Natural killer cell (primary cell): ENCODE measurements around the gene CAMKK1. TPM values are rescaled to one million over a fixed set of nuclear protein-coding genes. Genes with fewer than 3 reads are reported as not detected.

Experiments used
- ATAC-seq, 3 donors: fragments of 150-1000 bp in 2 of 3; fragments of 200-7000 bp in 1 of 3; cut with Tn5 transposase; 1 replicate in 1 of 3; 2 replicates in 2 of 3; pipeline ENCODE4 v1.10.0; 2021; ENCODE audit warnings: mild to moderate bottlenecking in 2 of 3, moderate library complexity in 2 of 3
- DNase-seq, 2 donors: peaks; one replicate each; pipeline versions ENCODE4 v3.0.0 to v3.0.0-alpha.2; 2013 to 2021; ENCODE audit warnings: mixed read lengths in 1 of 2
- H3K27ac ChIP-seq: one replicate; pipeline ENCODE4 v1.5.1; 2013; ENCODE audit warnings: mild to moderate bottlenecking, low read length
- H3K27me3 ChIP-seq: one replicate; pipeline ENCODE4 v1.6.1; 2013; ENCODE audit warnings: low read length; ENCODE audit not compliant: control insufficient read depth, insufficient read depth
- H3K36me3 ChIP-seq: one replicate; pipeline ENCODE4 v1.6.1; 2013; ENCODE audit warnings: low read length; ENCODE audit not compliant: control insufficient read depth, insufficient read depth
- H3K4me1 ChIP-seq: one replicate; pipeline ENCODE4 v1.6.1; 2013; ENCODE audit warnings: low read length; ENCODE audit not compliant: control insufficient read depth, insufficient read depth
- H3K4me3 ChIP-seq: one replicate; pipeline ENCODE4 v1.5.1; 2013; ENCODE audit warnings: low read length
- H3K9me3 ChIP-seq: one replicate; pipeline ENCODE4 v1.6.1; 2013; ENCODE audit warnings: low read length; ENCODE audit not compliant: control insufficient read depth, insufficient read depth
- H3K27ac Mint-ChIP-seq, 2 donors: one replicate each; pipeline ENCODE4 v1.8.0; 2022; ENCODE audit warnings: mild to moderate bottlenecking in 2 of 2, mixed read lengths in 2 of 2, moderate library complexity in 1 of 2
- H3K27me3 Mint-ChIP-seq, 2 donors: one replicate each; pipeline ENCODE4 v1.8.0; 2022; ENCODE audit warnings: low read depth in 2 of 2, mixed read lengths in 2 of 2
- H3K36me3 Mint-ChIP-seq: one replicate; pipeline ENCODE4 v1.8.0; 2022; ENCODE audit warnings: mixed read lengths
- H3K4me1 Mint-ChIP-seq, 2 donors: one replicate each; pipeline ENCODE4 v1.8.0; 2022; ENCODE audit warnings: mixed read lengths in 2 of 2
- H3K4me3 Mint-ChIP-seq: one replicate; pipeline ENCODE4 v1.8.0; 2022; ENCODE audit warnings: mild to moderate bottlenecking, moderate library complexity, mixed read lengths
- H3K9me3 Mint-ChIP-seq, 2 donors: one replicate each; pipeline ENCODE4 v1.8.0; 2022; ENCODE audit warnings: mixed read lengths in 2 of 2
- CTCF ChIP-seq: fragments of 200-600 bp; IDR thresholded peaks from one replicate; pipeline ENCODE4 v1.8.0; 2022; ENCODE audit warnings: antibody characterized with exemption
- WGBS: methylation state at CpG from one replicate; pipeline ENCODE4 v1.1.7; 2013; ENCODE audit warnings: missing lambda C conversion rate; ENCODE audit not compliant: insufficient coverage; 5-methylcytosine and 5-hydroxymethylcytosine counted together
- intact Hi-C: fragments of 100-400 bp; cut with micrococcal nuclease; formaldehyde crosslinking; loops from one replicate; pipeline ENCODE4 v1.14.2; 2022
- total RNA-seq, 4 donors: library from RNA; stranded (reverse); fragments of 120-200 nt in 1 of 4; gene quantifications; one replicate each; pipeline versions ENCODE4 v1.2.3 to v1.2.4, GENCODE V29; 2013 to 2022

The CAMKK1 gene
- total RNA-seq, 3 donors from 2014 or later (not counting 1 experiment from before 2014, with no cell fraction given): 3.2 to 4.3 (median 3.9) TPM

- DNase-seq: no peak
- Mint-ChIP-seq H3K27ac (peak overlapping the region in 1 of 2 donors; percentile 77), H3K4me3 (peak overlapping the region; percentile 25), H3K36me3 (no peaks in the 10 kb centered on the region), H3K4me1 (peaks cover 31 to 52% of the 10 kb centered on the region in 2 donors), H3K9me3 (no peaks in the 10 kb centered on the region), H3K27me3 (no peaks in the 10 kb centered on the region)
- H3K27ac ChIP-seq: no peak overlapping the region
- no peak for TF ChIP-seq CTCF
- H3K4me1 ChIP-seq: peaks cover 37% of the 10 kb centered on the region
- no peak for ATAC-seq
- no peaks in the 10 kb centered on the region for H3K27me3 ChIP-seq
- intact Hi-C loops: loop anchor here (5.0 kb wide), 1 partner anchor 72 kb away; the partner anchor contains the start of gene ATP2A3
- 81% methylated on average over 22 of the region's 22 CpGs for WGBS
- H3K4me3 ChIP-seq: no peak overlapping the region
- no peaks in the 10 kb centered on the region for H3K9me3 ChIP-seq
- no peaks in the 10 kb centered on the region for H3K36me3 ChIP-seq
Observed at GRCh38 chr17:3890082-3890877, 2.6 kb downstream of the CAMKK1 start.

DNA sequence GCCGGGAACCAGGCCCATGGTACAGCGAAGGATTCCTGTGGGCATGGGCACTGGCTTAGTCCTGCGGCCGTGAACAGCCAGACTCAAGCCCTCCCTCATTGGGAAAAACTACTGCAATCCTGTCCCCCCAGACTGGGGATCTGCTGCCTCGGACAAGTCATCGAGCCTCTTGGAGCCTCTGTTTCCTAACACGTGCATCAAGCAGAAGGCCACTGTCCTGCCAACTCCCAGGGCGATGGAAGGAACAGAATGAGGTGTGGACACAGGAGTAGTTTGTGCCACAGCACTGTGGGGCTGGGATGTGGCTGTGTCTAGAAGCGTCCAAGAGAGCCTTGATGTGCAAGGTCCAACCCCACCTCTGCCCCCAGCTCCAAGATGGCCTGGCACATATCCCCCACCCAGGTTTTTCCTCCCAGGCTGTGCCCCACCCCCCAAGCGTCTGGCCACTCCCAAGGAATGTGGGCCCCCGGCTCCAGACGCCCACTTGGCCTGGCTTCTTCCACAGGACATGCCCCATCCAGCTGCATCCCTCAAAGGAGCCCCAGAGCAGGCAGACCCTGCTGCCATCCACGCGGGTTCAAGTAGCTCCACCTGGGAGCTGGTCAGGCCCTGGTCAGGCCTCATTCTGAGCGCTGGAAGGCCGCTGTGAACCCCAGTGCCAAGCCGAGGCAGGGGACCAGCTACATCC lies 3.4 kb downstream of the CAMKK1 start:
- intact Hi-C loops: loop anchor here (5.0 kb wide), 1 partner anchor 73 kb away; the partner anchor contains the start of gene ATP2A3
- ATAC-seq: no peak
- no peak for DNase-seq
- Mint-ChIP-seq H3K36me3 (no peaks in the 10 kb centered on the region), H3K4me1 (peaks cover 31 to 56% of the 10 kb centered on the region in 2 donors), H3K9me3 (no peaks in the 10 kb centered on the region), H3K4me3 (no peak overlapping the region), H3K27ac (no peak overlapping the region), H3K27me3 (no peaks in the 10 kb centered on the region)
- no peak for TF ChIP-seq CTCF
- no peak overlapping the region for H3K4me3 ChIP-seq
- no peak overlapping the region for H3K27ac ChIP-seq
- H3K27me3 ChIP-seq: no peaks in the 10 kb centered on the region
- no peaks in the 10 kb centered on the region for H3K9me3 ChIP-seq
- 94% methylated on average over 17 of the region's 17 CpGs for WGBS
- peaks cover 37% of the 10 kb centered on the region for H3K4me1 ChIP-seq
- no peaks in the 10 kb centered on the region for H3K36me3 ChIP-seq

GRCh38 chr17:3888343-3889171 lies 4.3 kb downstream of the CAMKK1 start:
- H3K36me3 ChIP-seq: no peaks in the 10 kb centered on the region
- no peak overlapping the region for H3K27ac ChIP-seq
- DNase-seq (peak in 1 of 2 donors; percentile 33), ATAC-seq (no peak)
- peaks cover 31% of the 10 kb centered on the region for H3K4me1 ChIP-seq
- Mint-ChIP-seq H3K4me1 (peaks cover 25 to 50% of the 10 kb centered on the region in 2 donors), H3K4me3 (no peak overlapping the region), H3K36me3 (no peaks in the 10 kb centered on the region), H3K27me3 (no peaks in the 10 kb centered on the region), H3K9me3 (no peaks in the 10 kb centered on the region), H3K27ac (peak overlapping the region in 1 of 2 donors; percentile 76)
- WGBS: 91% methylated on average over 50 of the region's 50 CpGs
- no peak for TF ChIP-seq CTCF
- no peak overlapping the region for H3K4me3 ChIP-seq
- no peaks in the 10 kb centered on the region for H3K27me3 ChIP-seq
- intact Hi-C loops: no loop called here
- no peaks in the 10 kb centered on the region for H3K9me3 ChIP-seq
